GM18858 (cell line): ENCODE data around the gene TRPV3.
"Not testable (repeated sequence)": the region's sequence is repeated elsewhere in the genome, so short reads cannot be mapped to it uniquely, and the experiment has no call there.

Experiments used
- ATAC-seq: cut with Tn5 transposase; IDR thresholded peaks from one replicate; pipeline ENCODE4 v1.9.1; 2021; ENCODE audit not compliant: unreplicated experiment

The TRPV3 gene

DNA sequence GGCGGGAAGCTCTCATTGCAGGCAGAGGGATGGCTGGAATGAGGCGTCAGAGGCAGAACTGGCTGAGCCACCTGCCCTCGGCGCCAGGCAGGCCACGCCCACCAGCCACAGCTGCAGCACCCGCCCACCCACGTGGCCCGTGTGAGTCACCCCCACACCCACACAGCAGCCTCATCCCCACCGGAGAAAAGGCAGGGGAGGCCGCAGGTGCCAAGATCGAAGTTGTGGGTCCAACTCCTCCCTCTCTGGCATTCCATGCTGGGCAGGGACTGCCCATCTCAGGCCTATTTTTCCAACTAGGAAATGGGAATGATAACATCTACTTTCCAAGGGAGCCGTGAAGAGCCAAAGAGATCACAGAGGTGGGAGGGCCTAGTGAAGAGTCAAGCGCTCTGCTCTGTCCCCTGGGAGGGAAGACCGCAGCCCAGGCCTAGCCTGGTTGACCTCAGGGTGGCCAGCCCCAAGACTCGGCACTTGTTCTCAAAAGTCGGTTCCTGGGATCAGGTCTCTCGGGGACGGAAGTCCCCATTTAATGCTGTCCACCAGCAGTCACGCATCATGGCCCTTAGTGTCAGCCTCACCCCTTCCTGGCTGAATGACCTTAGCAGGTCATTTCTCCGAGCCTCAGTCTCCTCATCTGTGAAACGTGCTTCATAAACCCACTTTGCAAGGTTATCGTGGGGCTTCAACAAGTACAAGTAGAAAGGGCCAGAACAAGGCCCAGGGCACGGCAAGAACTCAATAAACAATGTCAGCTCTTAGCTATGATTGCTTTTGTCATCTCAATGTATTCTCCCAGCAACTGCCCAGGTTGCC lies at the start of gene TRPV3:
TSS of gene TRPV3 (minus strand) at position 45 of the 816 bp plus-strand sequence. CDS start 2,962 bp downstream, outside the sequence.
- ATAC-seq: no peak

DNA sequence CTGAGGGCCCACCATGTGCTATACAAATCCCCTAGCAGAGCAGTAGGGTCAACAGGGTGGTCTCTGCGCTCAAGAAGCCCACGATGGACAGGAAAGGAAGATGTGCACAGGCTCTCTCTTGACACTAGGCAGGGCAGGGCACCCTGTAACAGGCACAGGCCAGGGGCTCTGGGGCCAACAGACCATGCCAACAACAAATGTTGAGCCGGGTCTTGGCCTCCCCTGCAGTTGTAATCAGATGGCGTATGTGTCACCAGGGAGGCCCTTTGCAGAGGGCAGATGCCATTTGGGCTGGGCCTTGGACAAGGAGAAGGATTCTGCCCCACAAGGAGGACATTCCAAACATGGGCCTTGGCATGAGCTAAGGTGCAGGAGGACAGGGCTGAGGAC lies 46.3 kb upstream of the TRPV3 start:
- no peak for ATAC-seq

DNA sequence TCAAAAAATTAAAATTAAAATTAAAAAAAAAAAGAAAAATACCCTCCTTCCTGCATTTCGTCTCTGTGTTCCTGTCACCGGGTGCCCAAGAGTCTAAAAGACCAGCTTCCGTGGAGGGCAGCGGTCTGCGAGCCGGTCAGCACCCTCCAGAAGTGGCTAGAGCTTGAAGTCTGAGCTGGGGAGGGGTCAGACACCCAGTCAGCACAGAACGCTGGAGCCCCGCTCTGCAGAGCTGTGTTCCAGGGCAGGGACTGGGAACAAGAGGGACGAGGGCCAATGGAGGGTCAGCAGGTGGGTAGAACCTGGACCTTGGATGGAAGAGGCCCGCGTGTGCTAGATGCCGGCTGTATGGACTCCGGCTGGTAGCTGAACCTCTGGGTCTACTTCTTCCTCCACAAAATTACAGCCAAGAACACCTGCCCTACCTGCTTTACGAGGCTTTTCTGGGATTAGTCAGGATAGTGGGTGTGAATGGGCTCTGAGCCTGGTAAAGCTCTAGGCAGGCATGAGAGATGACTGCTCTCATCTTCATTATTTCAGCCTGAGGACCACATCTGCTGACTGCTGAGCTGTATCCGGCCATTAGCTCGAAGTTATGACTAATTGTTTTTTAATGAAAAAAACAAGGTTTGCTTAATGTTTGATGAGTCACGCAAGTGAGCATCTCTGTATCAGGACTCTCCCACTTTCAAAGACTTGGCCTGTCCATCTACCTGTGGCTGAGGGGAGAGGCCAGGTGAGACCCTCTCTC lies 45.7 kb upstream of the TRPV3 start:
- no peak for ATAC-seq

DNA sequence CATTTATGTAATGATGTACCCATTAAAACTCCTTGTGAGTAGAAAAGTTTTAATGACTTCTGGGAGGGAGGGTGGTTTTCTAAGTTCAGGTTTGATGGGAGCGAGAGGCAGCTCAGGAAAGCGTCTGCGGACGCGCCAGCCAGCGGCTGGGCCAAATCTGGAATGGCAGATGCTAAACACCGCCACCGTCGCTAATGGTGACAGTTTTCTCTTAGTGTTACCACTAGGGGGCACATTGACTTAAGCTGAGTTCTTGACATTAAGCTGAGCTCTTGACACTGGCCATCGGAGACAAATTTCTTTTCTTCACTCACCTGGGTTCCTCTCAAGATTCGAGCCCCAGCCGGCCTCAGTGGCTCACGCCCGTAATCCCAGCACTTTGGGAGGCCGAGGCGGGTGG lies 44.9 kb upstream of the TRPV3 start:
- no peak for ATAC-seq

DNA sequence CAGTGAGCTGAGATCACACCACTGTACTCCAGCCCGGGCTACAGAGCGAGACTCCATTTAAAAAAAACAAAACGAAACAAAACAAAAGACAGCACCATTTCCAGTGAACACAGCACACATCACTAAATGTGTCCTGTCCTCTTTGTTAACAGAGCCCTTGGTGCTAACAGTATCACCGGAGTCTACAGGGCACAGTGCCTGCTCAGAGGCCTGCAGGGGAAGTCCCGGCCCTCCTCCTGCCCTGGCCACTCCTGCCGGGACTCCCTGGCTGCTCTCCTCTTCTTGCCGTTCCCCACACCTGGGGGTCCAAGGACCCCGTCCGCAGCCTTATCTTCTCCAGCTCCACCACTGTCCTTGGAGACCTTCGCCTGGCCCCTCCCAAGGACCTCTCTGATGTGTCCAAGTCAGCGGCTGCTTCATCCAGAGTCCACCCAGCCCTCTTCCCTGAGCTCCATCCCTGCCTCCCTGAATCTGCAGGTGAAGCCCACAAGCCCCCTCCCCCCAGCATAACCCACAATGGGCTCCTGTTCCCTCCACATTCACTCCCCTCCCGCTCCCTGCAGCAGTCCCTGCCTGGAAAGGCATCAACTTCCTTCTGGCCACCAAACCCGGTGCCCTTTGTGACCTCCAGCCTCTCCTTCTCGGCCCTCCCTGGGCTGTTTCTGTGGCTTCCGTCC lies 43.1 kb upstream of the TRPV3 start:
- no peak for ATAC-seq

DNA sequence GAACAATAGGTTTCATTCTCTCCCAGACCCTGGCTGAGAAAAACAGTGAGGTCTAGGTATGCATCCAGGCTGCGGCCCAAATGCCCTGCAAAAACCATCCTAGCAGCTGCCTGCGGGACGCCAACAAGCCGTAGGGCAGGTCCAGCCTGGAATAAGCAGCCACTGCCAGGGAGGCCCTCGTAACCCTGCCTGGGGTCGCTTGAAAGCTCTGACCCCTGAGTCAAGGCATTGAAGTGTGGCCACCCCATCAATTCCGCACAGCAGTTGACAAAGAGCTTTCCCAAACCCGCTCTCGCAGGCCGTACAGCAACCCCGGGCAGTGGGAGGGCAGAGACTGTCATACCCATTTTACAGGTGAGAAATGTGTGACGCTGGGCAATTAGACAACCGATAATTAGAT lies 40.5 kb upstream of the TRPV3 start:
- ATAC-seq: no peak

DNA sequence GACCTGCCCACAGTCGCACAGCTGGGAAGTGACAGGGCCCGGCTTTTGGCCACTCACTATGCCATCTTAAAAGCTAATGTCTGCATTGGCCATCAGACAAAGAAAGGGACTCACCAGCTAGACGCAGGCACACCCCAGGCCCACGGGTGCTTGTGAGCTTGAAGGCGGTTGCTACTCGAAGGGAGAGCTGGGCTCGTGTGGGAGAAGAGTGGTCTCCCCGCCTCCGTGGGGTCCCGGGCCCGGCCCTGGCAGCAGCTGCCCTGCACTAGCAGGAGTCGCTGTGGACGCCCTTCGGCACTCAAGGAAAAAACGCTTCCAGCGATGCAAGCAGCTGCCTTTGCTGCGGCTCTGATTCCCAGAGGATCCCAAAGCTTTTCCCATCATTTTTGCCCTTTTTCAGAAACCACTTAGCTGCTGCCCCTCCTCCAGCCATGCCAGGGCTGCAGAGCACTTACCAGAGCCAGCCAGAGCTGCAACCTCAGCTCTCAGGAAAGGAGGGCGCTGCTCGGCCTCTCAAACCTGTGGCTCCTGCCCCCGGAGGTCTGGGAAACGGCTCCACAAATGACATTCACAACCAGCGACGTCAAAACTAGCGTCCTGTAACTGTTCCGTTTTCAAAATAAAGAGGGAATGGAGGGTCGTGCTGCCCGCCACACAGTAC lies 39.3 kb upstream of the TRPV3 start:
- no peak for ATAC-seq

DNA sequence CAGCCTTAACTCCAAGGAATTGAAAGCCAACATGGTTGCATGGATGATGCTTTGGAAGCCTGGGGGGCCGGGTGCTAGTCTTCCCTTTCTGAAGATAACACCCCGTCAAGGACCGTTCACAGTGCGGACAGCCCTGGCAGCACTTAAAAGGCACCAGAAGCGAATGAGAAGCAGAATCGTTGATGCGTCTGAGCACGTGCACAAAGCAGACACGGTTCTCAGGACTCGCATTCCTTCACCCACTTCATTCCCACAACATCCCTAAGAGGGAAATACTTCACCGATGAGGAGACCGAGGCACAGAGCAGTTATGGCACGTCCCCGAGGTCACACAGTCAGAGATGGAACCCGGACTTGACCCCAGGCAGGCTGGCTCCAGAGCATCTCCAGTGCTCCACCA lies 37.4 kb upstream of the TRPV3 start:
- no peak for ATAC-seq

DNA sequence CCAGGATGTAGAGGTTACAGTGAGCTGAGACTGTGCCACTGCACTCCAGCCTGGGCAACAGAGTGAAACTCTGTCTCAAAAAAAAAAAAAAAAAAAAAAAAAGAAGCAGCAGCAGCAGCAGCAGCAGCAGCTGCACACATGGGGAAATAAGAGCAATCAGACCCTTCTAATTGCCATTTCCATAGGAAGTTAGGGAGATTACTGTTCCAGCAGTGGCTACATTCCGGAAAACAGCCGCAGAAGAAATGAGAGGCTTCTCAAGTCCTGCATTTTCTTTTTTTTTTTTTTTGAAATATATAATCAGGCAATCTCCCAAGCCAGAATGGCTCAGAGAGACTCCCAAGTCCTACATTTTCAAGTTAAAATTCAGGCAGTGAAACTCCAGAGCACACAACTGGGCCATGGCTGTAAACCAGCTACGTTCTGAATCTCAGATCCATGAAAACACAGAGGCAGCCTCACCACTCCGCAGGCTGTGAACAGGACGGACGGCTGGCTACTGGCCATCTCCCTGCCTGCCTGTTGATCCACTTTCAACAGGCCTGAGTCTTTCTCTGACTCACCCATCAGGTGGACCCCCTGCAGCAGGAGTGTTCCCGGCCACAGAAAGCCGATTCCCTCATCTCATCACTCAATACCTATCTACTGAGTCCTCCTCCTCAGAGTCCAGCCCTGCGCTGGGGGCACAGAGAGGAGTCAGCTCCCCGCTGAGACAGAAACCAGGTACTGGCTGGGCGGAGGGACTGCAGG lies 36.6 kb upstream of the TRPV3 start:
- no peak for ATAC-seq

DNA sequence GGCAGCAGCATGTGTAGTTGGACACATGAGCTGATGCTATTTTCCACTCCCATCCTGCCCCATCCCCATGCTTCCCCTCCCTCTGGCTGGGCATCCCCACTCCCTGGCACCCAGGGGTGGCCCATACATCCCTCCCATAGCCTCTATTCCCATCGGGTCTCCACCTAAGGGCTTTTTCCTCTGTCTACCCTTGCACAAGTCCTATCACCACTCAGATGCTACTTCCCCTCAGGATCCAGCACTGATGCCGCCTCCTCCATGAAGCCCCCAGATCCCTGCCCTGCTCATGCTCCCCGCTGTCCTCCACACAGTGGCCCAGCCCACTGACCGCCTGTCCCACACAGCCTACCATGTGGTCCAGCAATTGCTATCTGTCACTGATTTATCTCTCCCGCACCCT lies 35.8 kb upstream of the TRPV3 start:
- no peak for ATAC-seq

DNA sequence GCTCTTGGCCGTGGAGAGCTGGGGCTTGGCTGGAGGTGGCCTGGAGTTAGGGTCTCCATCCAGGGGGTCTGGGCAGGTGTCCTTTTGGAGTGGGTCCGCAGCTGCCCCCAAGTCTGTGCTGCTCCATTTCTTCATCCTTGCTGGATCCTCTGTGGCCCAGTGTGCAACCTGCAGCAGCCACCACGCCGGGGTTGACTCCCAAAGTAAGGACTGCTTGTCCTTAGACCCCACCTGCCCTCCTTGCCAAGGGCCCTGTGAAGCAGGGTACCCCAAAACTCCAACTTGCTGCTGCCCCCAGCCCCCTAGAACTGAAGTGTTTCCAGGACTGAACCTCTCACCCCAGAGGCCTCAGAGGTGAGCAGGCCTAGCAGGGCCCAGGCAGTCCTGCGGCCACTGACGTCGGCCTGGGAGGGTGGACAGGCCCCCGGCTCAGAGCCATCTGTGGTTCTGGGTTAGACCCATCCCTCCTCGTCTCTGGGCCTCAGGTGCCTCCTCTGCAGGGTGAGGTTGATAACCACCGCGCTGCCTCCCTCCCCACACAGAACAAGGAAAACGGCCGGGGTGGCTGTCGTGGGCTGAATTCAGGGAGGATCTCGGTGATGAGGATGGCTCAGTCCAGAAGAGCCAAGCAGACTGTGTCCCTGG lies 34.7 kb upstream of the TRPV3 start:
- no peak for ATAC-seq

DNA sequence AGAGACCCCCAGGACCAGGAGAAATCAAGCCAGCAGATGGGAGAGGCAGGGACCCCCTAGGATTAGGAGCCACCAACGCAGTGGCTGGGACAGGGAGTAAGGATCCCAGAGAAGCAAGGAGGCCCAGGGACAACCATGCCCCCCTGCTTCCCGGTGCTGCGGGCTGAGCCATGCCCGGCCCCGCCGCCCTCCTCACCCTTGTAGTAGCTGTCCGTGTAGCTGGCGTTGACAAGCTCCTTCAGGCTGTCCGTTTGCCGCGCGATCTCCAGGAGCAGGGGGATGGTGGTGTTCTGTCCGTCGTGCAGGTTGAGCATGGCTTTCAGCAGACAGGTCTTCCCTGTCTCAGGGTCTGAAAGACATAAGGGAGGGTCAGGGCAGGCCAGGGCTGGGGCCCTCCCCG lies 33.2 kb upstream of the TRPV3 start:
- no peak for ATAC-seq

DNA sequence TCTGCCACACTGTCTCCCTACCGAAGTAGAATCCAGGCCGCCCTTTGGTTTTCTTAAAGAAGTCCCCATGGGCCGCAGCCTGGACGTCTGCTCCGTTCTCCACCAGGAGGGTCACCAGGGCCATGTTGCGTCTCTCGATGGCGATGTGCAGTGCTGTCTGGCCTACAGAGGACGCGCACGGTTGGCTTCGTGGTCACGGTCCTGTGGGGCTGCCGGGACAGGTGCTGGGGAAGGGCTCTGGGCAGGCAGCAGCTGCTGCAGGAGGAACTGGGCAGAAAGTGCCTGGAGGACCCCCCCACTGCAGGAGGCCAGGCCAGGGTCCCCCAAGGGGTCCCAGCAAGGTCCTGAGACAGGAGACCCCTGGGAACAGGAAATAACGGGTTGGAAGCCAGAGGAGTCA lies 32.6 kb upstream of the TRPV3 start:
- ATAC-seq: no peak

DNA sequence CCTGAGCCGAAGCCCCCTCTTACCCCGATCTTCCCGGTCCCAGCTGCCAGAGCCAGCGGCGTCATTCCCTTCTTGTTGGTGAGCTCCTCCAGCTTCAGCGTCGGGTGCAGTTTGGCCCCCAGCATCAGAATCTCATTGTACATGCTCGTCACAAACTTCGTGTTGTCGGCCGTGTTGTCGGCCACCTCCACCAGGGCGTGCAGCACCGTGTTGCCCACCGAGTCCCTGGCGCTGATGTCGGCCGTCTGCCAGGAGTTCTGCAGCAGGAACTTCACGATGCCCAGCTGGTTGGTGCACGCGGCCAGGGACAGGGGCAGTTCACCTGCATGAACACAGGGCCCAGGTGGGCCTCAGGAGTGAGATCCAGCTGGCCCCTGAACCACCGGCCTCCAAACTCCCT lies 32.2 kb upstream of the TRPV3 start:
- ATAC-seq: no peak

DNA sequence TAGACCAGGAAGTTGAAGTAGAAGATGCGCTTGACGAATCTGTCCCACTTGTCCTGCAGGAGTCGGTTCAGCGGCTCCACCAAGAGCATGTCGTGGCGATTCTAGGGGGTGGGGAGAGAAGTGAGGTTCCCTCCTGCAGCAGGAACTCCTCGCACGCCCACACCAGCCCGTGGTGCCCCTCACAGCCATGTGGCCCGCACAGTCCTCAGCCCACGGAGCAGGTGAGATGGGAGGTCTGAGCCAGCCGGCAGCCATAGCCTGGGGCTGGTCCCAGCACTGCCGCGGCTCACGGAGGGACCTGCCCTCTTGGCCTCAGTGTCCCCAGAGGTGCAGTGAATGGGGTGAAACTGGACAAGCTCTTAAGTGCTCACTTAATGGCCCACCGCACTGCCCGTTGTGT lies 28.2 kb upstream of the TRPV3 start:
- ATAC-seq: no peak

DNA sequence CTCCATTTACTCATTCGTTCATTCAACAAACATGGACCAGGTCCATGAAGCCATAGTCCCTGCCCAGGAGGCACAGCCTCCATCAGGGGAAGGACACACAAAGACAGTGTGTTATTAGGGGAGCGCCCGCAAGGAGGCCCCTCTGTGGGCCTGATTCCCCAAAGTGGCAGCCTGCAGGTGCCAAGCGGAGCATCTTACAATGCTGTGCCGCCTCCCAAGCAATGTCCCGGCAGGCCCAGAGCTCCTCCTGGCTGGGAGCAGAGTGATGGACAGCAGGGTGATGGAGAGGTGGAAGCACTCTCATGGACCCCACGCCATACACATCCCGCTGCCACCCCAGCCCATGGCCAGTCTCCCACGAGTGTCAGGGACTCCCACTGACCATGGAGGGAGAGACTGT lies 25.8 kb upstream of the TRPV3 start:
- ATAC-seq: no peak

DNA sequence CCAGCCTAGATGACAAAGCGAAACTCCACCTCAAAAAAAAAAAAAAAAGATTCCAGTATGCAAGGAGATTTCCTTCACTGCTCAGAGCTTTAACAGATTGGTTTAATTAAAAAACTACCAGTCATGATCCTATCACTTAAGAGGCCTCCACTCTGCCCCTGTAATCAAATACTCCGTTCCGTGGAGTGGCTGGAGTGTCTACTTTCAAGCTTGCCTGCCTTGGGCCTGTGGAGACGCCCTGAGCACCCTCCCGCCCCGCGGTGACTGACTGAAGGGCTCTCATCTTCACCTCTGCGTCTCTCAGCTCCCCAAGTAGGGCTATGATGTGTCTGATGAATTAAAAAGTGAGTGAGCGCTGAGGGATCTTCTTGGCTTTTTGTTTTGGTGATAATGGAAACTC lies 25.3 kb upstream of the TRPV3 start:
- ATAC-seq: no peak

DNA sequence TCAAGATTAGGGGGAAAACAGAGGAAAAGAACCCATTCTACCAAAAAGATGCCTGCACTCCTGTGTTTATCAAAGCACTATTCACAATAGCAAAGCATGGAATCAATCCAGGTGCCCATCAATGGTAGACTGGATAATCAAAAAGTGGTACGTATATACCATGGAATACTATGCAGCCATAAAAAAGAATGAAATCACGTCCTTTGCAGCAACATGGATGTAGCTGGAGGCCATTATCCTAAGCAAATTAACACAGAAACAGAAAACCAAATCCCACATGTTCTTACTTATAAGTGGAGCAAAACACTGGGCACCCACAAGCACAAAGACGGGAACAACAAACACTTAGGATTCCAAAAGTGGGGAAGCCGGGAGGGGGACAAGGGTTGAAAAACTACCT lies 21.1 kb upstream of the TRPV3 start:
- not testable (repeated sequence) for ATAC-seq

DNA sequence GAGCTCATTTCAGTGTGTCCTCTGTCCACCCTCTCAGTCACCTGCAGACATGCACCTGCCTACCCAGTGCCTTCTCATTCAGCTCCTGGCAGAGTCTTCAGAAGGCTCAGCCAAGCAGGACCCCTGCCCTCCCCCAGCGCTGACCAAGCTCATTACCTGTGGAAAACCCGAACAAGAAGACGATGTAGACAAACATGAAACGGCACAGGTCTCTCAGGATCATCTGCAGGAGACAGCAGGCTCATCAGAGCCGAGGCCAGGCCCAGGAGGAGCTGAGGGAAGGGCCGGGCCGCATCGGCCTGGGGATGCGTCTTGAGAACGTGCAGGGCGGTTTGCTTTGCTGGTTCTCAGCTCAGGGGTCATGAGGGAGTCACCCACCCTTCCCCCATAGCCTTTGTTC lies 19.4 kb upstream of the TRPV3 start:
- ATAC-seq: no peak

DNA sequence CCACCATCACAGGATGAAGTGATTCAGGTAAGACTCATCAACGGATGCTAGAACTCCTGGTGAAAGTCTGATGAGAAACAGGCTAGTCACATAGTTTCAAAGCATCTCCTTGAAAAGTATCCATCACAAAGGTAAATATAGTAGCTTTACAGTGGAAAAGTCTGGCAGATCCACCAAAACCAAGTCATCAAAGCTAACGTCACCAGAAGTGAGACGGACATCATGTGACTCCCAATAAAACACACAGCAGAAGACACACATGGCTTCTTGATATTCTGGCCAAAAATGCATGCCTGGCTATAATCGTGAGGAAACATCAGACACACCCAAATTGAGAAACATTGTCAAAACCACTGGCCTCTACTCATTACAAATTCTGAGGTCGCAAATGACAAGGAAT lies 17.9 kb upstream of the TRPV3 start:
- no peak for ATAC-seq
